GM21723 (cell line): ENCODE data around the gene NELL2.
"Not testable (repeated sequence)": the region's sequence is repeated elsewhere in the genome, so short reads cannot be mapped to it uniquely, and the experiment has no call there.

Experiments used
- ATAC-seq: cut with Tn5 transposase; IDR thresholded peaks from one replicate; pipeline ENCODE4 v1.9.1; 2021; ENCODE audit warnings: mild to moderate bottlenecking, moderate library complexity; ENCODE audit not compliant: unreplicated experiment

Gene NELL2

GRCh38 chr12:44780221-44780790, 95.8 kb downstream of the NELL2 start:
- ATAC-seq = no peak

GRCh38 chr12:44779766-44780165, 96.3 kb downstream of the NELL2 start:
- ATAC-seq = no peak

- no peak for ATAC-seq
Observed at GRCh38 chr12:44778863-44779262, 97.3 kb downstream of the NELL2 start.

GRCh38 chr12:44777044-44777443, 99.1 kb downstream of the NELL2 start:
- ATAC-seq = no peak

- no peak for ATAC-seq
Observed at GRCh38 chr12:44775901-44776300, 100.2 kb downstream of the NELL2 start.

- ATAC-seq = peak; percentile 72
Observed at GRCh38 chr12:44774815-44775411, 101.2 kb downstream of the NELL2 start.

GRCh38 chr12:44771485-44772021, 104.6 kb downstream of the NELL2 start:
- ATAC-seq = no peak

- ATAC-seq = no peak
Observed at GRCh38 chr12:44765796-44766195, 110.3 kb downstream of the NELL2 start.

GRCh38 chr12:44763021-44763420, 113.1 kb downstream of the NELL2 start:
- no peak for ATAC-seq

- no peak for ATAC-seq
Observed at GRCh38 chr12:44759289-44759688, 116.8 kb downstream of the NELL2 start.

- ATAC-seq = no peak
Observed at GRCh38 chr12:44750468-44750867, 125.6 kb downstream of the NELL2 start.

GRCh38 chr12:44749566-44749965, 126.5 kb downstream of the NELL2 start:
- ATAC-seq = no peak

GRCh38 chr12:44748950-44749468, 127.1 kb downstream of the NELL2 start:
- no peak for ATAC-seq

GRCh38 chr12:44741292-44741980, 134.7 kb downstream of the NELL2 start:
- ATAC-seq = not testable (repeated sequence)

- ATAC-seq = no peak
Observed at GRCh38 chr12:44738051-44738450, 138.1 kb downstream of the NELL2 start.

GRCh38 chr12:44728566-44728965, 147.5 kb downstream of the NELL2 start:
- no peak for ATAC-seq

GRCh38 chr12:44720265-44720664, 155.8 kb downstream of the NELL2 start:
- no peak for ATAC-seq

- no peak for ATAC-seq
Observed at GRCh38 chr12:44717612-44718011, 158.5 kb downstream of the NELL2 start.

GRCh38 chr12:44716711-44717110, 159.4 kb downstream of the NELL2 start:
- ATAC-seq = no peak

- ATAC-seq = no peak
Observed at GRCh38 chr12:44711736-44712135, 164.4 kb downstream of the NELL2 start.

GRCh38 chr12:44709166-44709565, 166.9 kb downstream of the NELL2 start:
- ATAC-seq = no peak

GRCh38 chr12:44708218-44708617, 167.9 kb downstream of the NELL2 start:
- ATAC-seq = no peak
